Measurements from ENCODE around the gene GGA2.
"Not testable (repeated sequence)": the region's sequence is repeated elsewhere in the genome, so short reads cannot be mapped to it uniquely, and the experiment has no call there.

The GGA2 gene

GRCh38 chr16:23523321-23523720 lies 13.0 kb upstream of the GGA2 start:
- no peak for DNase-seq

- DNase-seq, result no peak
Observed at GRCh38 chr16:23521965-23522364, 11.7 kb upstream of the GGA2 start.

GRCh38 chr16:23521037-23521743 lies 10.9 kb upstream of the GGA2 start:
- no peak for DNase-seq

- no peak for DNase-seq
Observed at GRCh38 chr16:23520500-23520899, 10.2 kb upstream of the GGA2 start.

- no peak for DNase-seq
Observed at GRCh38 chr16:23519282-23519681, 9.0 kb upstream of the GGA2 start.

GRCh38 chr16:23518435-23518891 lies 8.2 kb upstream of the GGA2 start:
- DNase-seq, result peak; percentile 16

- DNase-seq, result no peak
Observed at GRCh38 chr16:23516366-23517137, 6.3 kb upstream of the GGA2 start.

GRCh38 chr16:23515881-23516280 lies 5.6 kb upstream of the GGA2 start:
- no peak for DNase-seq

GRCh38 chr16:23514381-23515152 lies 4.3 kb upstream of the GGA2 start:
- DNase-seq, result no peak

GRCh38 chr16:23512168-23512695 lies 1.9 kb upstream of the GGA2 start:
- no peak for DNase-seq

- no peak for DNase-seq
Observed at GRCh38 chr16:23511731-23512130, 1.4 kb upstream of the GGA2 start.

- not testable (repeated sequence) for DNase-seq
Observed at GRCh38 chr16:23510915-23511270, 599 bp upstream of the GGA2 start.

GRCh38 chr16:23509782-23510163 lies 521 bp downstream of the GGA2 start:
- DNase-seq, result no peak

GRCh38 chr16:23509441-23509754 lies 896 bp downstream of the GGA2 start:
- DNase-seq, result no peak

- peak; percentile 25 for DNase-seq
Observed at GRCh38 chr16:23508589-23509440, 1.5 kb downstream of the GGA2 start.

GRCh38 chr16:23506606-23506994 lies 3.7 kb downstream of the GGA2 start:
- no peak for DNase-seq

- no peak for DNase-seq
Observed at GRCh38 chr16:23505671-23506605, 4.4 kb downstream of the GGA2 start.

GRCh38 chr16:23505180-23505665 lies 5.1 kb downstream of the GGA2 start:
- no peak for DNase-seq

- peak; percentile 38 for DNase-seq
Observed at GRCh38 chr16:23504453-23505179, 5.7 kb downstream of the GGA2 start.

GRCh38 chr16:23504076-23504452 lies 6.2 kb downstream of the GGA2 start:
- no peak for DNase-seq

GRCh38 chr16:23502466-23502865 lies 7.8 kb downstream of the GGA2 start:
- DNase-seq, result no peak
